Psoas muscle (tissue), 8 donors: ENCODE measurements around the gene SIL1. TPM values are rescaled to one million over a fixed set of nuclear protein-coding genes. Genes with fewer than 3 reads are reported as not detected.

ENCODE experiments used
- ATAC-seq, 4 donors: fragments of 200-7000 bp; cut with Tn5 transposase; one replicate each; pipeline ENCODE4 v1.9.1; 2020; ENCODE audit warnings: moderate library complexity in 3 of 4, mild to moderate bottlenecking in 2 of 4
- DNase-seq, 2 donors: peaks; one replicate each; pipeline ENCODE4 v3.0.0-alpha.2; 2020
- H3K27ac ChIP-seq: fragments of 200-600 bp; one replicate; pipeline ENCODE4 v1.8.0; 2022
- H3K27me3 ChIP-seq, 3 donors: fragments of 200-600 bp in 1 of 3; one replicate each; pipeline versions ENCODE4 v1.6.1 to v1.8.0; 2013 to 2022; ENCODE audit warnings: low read length in 2 of 3, mild to moderate bottlenecking in 2 of 3, moderate library complexity in 1 of 3; ENCODE audit not compliant: insufficient read depth in 3 of 3
- H3K36me3 ChIP-seq, 2 donors: fragments of 200-600 bp in 1 of 2; one replicate each; pipeline versions ENCODE4 v1.6.1 to v1.8.0; 2013 to 2022; ENCODE audit warnings: low read depth in 1 of 2, mild to moderate bottlenecking in 1 of 2, moderate library complexity in 1 of 2; ENCODE audit not compliant: insufficient read depth in 1 of 2
- H3K4me1 ChIP-seq: fragments of 200-600 bp; one replicate; pipeline ENCODE4 v1.8.0; 2022
- H3K4me3 ChIP-seq: fragments of 200-600 bp; one replicate; pipeline ENCODE4 v1.8.0; 2022; ENCODE audit warnings: mild to moderate bottlenecking
- H3K9me3 ChIP-seq: fragments of 200-600 bp; one replicate; pipeline ENCODE4 v1.8.0; 2022
- CTCF ChIP-seq: fragments of 200-600 bp; IDR thresholded peaks from one replicate; pipeline ENCODE4 v1.8.0; 2022; ENCODE audit warnings: antibody characterized with exemption
- WGBS, 3 donors: extraction: QIAGEN DNeasy Blood & Tissue Kit; methylation state at CpG; one replicate each; pipeline versions ENCODE4 v1.1.6 to v1.1.7; 2013; 5-methylcytosine and 5-hydroxymethylcytosine counted together
- intact Hi-C, 2 donors: fragments of 100-400 bp; cut with DNase I; formaldehyde crosslinking; loops; one replicate each; pipeline versions ENCODE4 v1.11.0 to v1.14.2; 2022
- polyA plus RNA-seq, 3 donors: library from polyadenylated mRNA; stranded (reverse); fragments of 200-250 nt; gene quantifications; one replicate each; pipeline ENCODE4 v1.2.3, GENCODE V29; 2013
- total RNA-seq, 4 donors: library from RNA; stranded (reverse); fragmentation: NEBNext Ultra II Directional in 2 of 4; extraction: Animal tissue kit (Norgen Biotek cat#: 25700) in 2 of 4; gene quantifications; one replicate each; pipeline versions ENCODE4 v1.2.1 to v1.2.4, GENCODE V29; 2021 to 2023
- donor health status: healthy with polysubstance abuse.
- donor health status: DM: no; HTN: no; CAD: no; lungs with moderate emphysema.
- donor health status: Bipolar disorder and iron deficiency.
- donor health status: healthy.
- donor health status: DM: yes; HTN: yes; CAD: no.
- donor health status: DM: no; HTN: no; CAD: no.
- donor health status: DM: no; HTN: no; CAD: no.
- donor health status: DM: yes; HTN: yes; CAD: no.

Gene SIL1
- total and polyA plus RNA-seq, 7 donors = 27.1 to 52.9 (median 41.0) TPM

- H3K36me3 ChIP-seq = peaks cover 0 to 27% of the 10 kb centered on the region in 2 donors
- intact Hi-C loops = no loop called here
- no peak for DNase-seq
- H3K4me3 ChIP-seq = no peak overlapping the region
- 59 to 67% (median 66%) methylated on average over 3 of the region's 3 CpGs for WGBS, 3 donors
- no peak for ATAC-seq
- no peak for TF ChIP-seq CTCF
- no peaks in the 10 kb centered on the region for H3K27me3 ChIP-seq
- H3K27ac ChIP-seq = peak overlapping the region; percentile 43
- H3K4me1 ChIP-seq = peaks cover 32% of the 10 kb centered on the region
- H3K9me3 ChIP-seq = no peaks in the 10 kb centered on the region
These were observed 71.5 kb downstream of the SIL1 start for GRCh38 chr5:139126711-139127111.

- Histone ChIP-seq H3K27me3 (no peaks in the 10 kb centered on the region), H3K27ac (peak overlapping the region; percentile 52), H3K36me3 (peaks cover 0 to 29% of the 10 kb centered on the region in 2 donors), H3K4me1 (peaks cover 25% of the 10 kb centered on the region), H3K4me3 (no peak overlapping the region), H3K9me3 (no peaks in the 10 kb centered on the region)
- no peak for DNase-seq
- WGBS, 3 donors = 62 to 67% (median 63%) methylated on average over 1 of the region's 1 CpG
- TF ChIP-seq CTCF = no peak
- no peak for ATAC-seq
- intact Hi-C loops = no loop called here
These were observed 72.2 kb downstream of the SIL1 start for GRCh38 chr5:139125991-139126390.

GRCh38 chr5:139124774-139125520, 73.2 kb downstream of the SIL1 start:
- intact Hi-C loops = no loop called here
- Histone ChIP-seq H3K9me3 (no peaks in the 10 kb centered on the region), H3K36me3 (peaks cover 0 to 40% of the 10 kb centered on the region in 2 donors), H3K4me1 (peaks cover 14% of the 10 kb centered on the region), H3K27ac (peak overlapping the region; percentile 52), H3K4me3 (no peak overlapping the region), H3K27me3 (no peaks in the 10 kb centered on the region)
- WGBS, 3 donors = 39 to 62% (median 47%) methylated on average over 8 of the region's 8 CpGs
- no peak for TF ChIP-seq CTCF
- ATAC-seq (peak; percentile 53 to 78 (median 66)), DNase-seq (no peak)

GRCh38 chr5:139121120-139121519, 77.0 kb downstream of the SIL1 start:
- ATAC-seq (no peak), DNase-seq (no peak)
- Histone ChIP-seq H3K4me1 (peaks cover 16% of the 10 kb centered on the region), H3K9me3 (no peaks in the 10 kb centered on the region), H3K27me3 (no peaks in the 10 kb centered on the region), H3K36me3 (peaks cover 0 to 60% of the 10 kb centered on the region in 2 donors), H3K27ac (no peak overlapping the region), H3K4me3 (no peak overlapping the region)
- intact Hi-C loops = no loop called here
- no peak for TF ChIP-seq CTCF
- 85 to 89% (median 85%) methylated on average over 5 of the region's 5 CpGs for WGBS, 3 donors

GRCh38 chr5:139120521-139120920, 77.6 kb downstream of the SIL1 start:
- Histone ChIP-seq H3K27ac (no peak overlapping the region), H3K4me3 (no peak overlapping the region), H3K9me3 (no peaks in the 10 kb centered on the region), H3K4me1 (peaks cover 19% of the 10 kb centered on the region), H3K36me3 (peaks cover 0 to 54% of the 10 kb centered on the region in 2 donors), H3K27me3 (no peaks in the 10 kb centered on the region)
- 61 to 74% (median 66%) methylated on average over 4 of the region's 4 CpGs for WGBS, 3 donors
- DNase-seq = no peak
- no peak for TF ChIP-seq CTCF
- intact Hi-C loops = no loop called here
- no peak for ATAC-seq
